HFFc6 (cell line): ENCODE measurements around the gene SOCS3. TPM values are rescaled to one million over a fixed set of nuclear protein-coding genes. Genes with fewer than 3 reads are reported as not detected.
A peak's percentile ranks its signal among the peaks of the same experiment; 100 is the strongest.

Experiments
- DNase-seq: peaks from one replicate; pipeline ENCODE4 v3.0.0-alpha.2; 2018
- H3K27ac Mint-ChIP-seq: 2 replicates; pipeline ENCODE4 v1.8.0; 2020; ENCODE audit warnings: mild to moderate bottlenecking, mixed read lengths
- H3K27me3 Mint-ChIP-seq: 2 replicates; pipeline ENCODE4 v1.8.0; 2021; ENCODE audit warnings: mild to moderate bottlenecking, moderate library complexity, mixed read lengths; ENCODE audit not compliant: insufficient read depth
- H3K36me3 Mint-ChIP-seq: 2 replicates; pipeline ENCODE4 v1.8.0; 2021; ENCODE audit warnings: low read depth, mixed read lengths
- H3K4me1 Mint-ChIP-seq: 2 replicates; pipeline ENCODE4 v1.8.0; 2020; ENCODE audit warnings: low read depth, mixed read lengths
- H3K4me3 Mint-ChIP-seq: 2 replicates; pipeline ENCODE4 v1.8.0; 2020; ENCODE audit warnings: mild to moderate bottlenecking, moderate library complexity, mixed read lengths
- H3K9me3 Mint-ChIP-seq: 2 replicates; pipeline ENCODE4 v1.8.0; 2020; ENCODE audit warnings: mild to moderate bottlenecking, mixed read lengths
- CTCF ChIP-seq: fragments of 200-600 bp; sonication (generic); IDR thresholded peaks from 2 replicates; pipeline ENCODE4 v1.5.0; 2021; ENCODE audit warnings: antibody characterized with exemption, mild to moderate bottlenecking
- total RNA-seq, 6 experiments: library from RNA; stranded (reverse); fragmentation: NEBNext Ultra II Directional; extraction: Animal tissue kit (Norgen Biotek cat#: 25700); gene quantifications; 2 replicates in 1 of 6; 3 replicates in 5 of 6; pipeline ENCODE4 v1.2.3, GENCODE V29; 2021

Gene SOCS3
- total RNA-seq, 6 experiments from 2014 or later, result 27.4 to 37.2 (median 33.2) TPM

- H3K4me3 Mint-ChIP-seq, result peak overlapping the region; percentile 93
- no peak for TF ChIP-seq CTCF
- H3K36me3 Mint-ChIP-seq, result peaks cover 22% of the 10 kb centered on the region
- H3K9me3 Mint-ChIP-seq, result no peaks in the 10 kb centered on the region
- H3K27me3 Mint-ChIP-seq, result peaks cover 27% of the 10 kb centered on the region
- peaks cover 86% of the 10 kb centered on the region for H3K4me1 Mint-ChIP-seq
- peak overlapping the region; percentile 98 for H3K27ac Mint-ChIP-seq
- no peak for DNase-seq
Observed at GRCh38 chr17:78353834-78354233, 6.0 kb downstream of the SOCS3 start.

GRCh38 chr17:78351449-78352006 lies 8.3 kb downstream of the SOCS3 start:
- Mint-ChIP-seq H3K27ac (peak overlapping the region; percentile 97), H3K4me3 (peak overlapping the region; percentile 78), H3K27me3 (peaks cover 21% of the 10 kb centered on the region), H3K9me3 (no peaks in the 10 kb centered on the region), H3K4me1 (peaks cover 78% of the 10 kb centered on the region), H3K36me3 (no peaks in the 10 kb centered on the region; the same call in none of the 2 replicates)
- peak; percentile 85 for DNase-seq
- TF ChIP-seq CTCF, result no peak; the same call in 1 of the 2 replicates

- peaks cover 72% of the 10 kb centered on the region for H3K4me1 Mint-ChIP-seq
- no peak for DNase-seq
- no peaks in the 10 kb centered on the region; the same call in 1 of the 2 replicates for H3K36me3 Mint-ChIP-seq
- H3K4me3 Mint-ChIP-seq, result no peak overlapping the region; the same call in 1 of the 2 replicates
- peak; percentile 54 for TF ChIP-seq CTCF
- no peaks in the 10 kb centered on the region for H3K9me3 Mint-ChIP-seq
- no peak overlapping the region for H3K27ac Mint-ChIP-seq
- peaks cover 8% of the 10 kb centered on the region for H3K27me3 Mint-ChIP-seq
Observed at GRCh38 chr17:78349891-78350642, 9.8 kb downstream of the SOCS3 start.

- H3K4me1 Mint-ChIP-seq, result peaks cover 63% of the 10 kb centered on the region
- H3K36me3 Mint-ChIP-seq, result no peaks in the 10 kb centered on the region
- H3K4me3 Mint-ChIP-seq, result no peak overlapping the region
- H3K27ac Mint-ChIP-seq, result no peak overlapping the region
- no peak for TF ChIP-seq CTCF
- no peaks in the 10 kb centered on the region for H3K9me3 Mint-ChIP-seq
- no peak for DNase-seq
- peaks cover 5% of the 10 kb centered on the region for H3K27me3 Mint-ChIP-seq
Observed at GRCh38 chr17:78348055-78348770, 11.7 kb downstream of the SOCS3 start.

- Mint-ChIP-seq H3K4me1 (peaks cover 67% of the 10 kb centered on the region), H3K4me3 (no peak overlapping the region), H3K27ac (no peak overlapping the region), H3K36me3 (no peaks in the 10 kb centered on the region), H3K27me3 (peaks cover 4% of the 10 kb centered on the region), H3K9me3 (no peaks in the 10 kb centered on the region)
- no peak for TF ChIP-seq CTCF
- no peak for DNase-seq
Observed at GRCh38 chr17:78347453-78347852, 12.4 kb downstream of the SOCS3 start.
